ENCODE measurements around the gene NMNAT2.
A peak's percentile ranks its signal among the peaks of the same experiment; 100 is the strongest.

Gene NMNAT2

DNA sequence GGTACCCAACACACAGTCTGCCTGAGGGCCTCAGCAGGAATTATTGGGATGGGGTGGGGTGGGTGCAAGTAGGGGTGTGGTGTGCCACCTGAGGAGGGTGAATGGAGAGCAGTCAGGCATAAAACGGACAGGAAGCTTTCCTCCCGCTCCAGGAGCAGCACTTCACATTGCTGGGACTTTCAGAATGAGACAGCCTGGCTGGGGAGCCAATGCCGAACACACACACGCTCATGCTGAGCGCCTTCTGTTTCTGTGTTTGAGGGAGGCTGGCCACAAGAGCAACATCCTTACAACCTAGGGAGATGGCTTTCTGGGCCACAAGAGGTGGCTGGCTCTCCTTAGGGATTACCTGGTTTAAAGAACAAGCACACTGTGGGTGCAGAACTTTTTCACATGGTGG lies 134.1 kb downstream of the NMNAT2 start:
- TF ChIP-seq, protein P1, sequence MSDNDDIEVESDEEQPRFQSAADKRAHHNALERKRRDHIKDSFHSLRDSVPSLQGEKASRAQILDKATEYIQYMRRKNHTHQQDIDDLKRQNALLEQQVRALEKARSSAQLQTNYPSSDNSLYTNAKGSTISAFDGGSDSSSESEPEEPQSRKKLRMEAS (IDR thresholded peaks at IDR 0.05; ENCODE audit: low read depth, low read length): no peak
- TF ChIP-seq, protein P2, sequence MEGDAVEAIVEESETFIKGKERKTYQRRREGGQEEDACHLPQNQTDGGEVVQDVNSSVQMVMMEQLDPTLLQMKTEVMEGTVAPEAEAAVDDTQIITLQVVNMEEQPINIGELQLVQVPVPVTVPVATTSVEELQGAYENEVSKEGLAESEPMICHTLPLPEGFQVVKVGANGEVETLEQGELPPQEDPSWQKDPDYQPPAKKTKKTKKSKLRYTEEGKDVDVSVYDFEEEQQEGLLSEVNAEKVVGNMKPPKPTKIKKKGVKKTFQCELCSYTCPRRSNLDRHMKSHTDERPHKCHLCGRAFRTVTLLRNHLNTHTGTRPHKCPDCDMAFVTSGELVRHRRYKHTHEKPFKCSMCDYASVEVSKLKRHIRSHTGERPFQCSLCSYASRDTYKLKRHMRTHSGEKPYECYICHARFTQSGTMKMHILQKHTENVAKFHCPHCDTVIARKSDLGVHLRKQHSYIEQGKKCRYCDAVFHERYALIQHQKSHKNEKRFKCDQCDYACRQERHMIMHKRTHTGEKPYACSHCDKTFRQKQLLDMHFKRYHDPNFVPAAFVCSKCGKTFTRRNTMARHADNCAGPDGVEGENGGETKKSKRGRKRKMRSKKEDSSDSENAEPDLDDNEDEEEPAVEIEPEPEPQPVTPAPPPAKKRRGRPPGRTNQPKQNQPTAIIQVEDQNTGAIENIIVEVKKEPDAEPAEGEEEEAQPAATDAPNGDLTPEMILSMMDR (IDR thresholded peaks at IDR 0.05; ENCODE audit: low read depth, low read length): no peak
- no peak for TF ChIP-seq POLR2A (IDR thresholded peaks at IDR 0.05; ENCODE audit: extremely low read depth, insufficient read length)
- no peak for TF ChIP-seq MYC (IDR thresholded peaks at IDR 0.05; ENCODE audit: low read depth, low read length)
- no peak overlapping the region for H3K4me3 ChIP-seq (ENCODE audit: low read depth, low read length)
- no peak for DNase-seq (ENCODE audit: low read depth)

DNA sequence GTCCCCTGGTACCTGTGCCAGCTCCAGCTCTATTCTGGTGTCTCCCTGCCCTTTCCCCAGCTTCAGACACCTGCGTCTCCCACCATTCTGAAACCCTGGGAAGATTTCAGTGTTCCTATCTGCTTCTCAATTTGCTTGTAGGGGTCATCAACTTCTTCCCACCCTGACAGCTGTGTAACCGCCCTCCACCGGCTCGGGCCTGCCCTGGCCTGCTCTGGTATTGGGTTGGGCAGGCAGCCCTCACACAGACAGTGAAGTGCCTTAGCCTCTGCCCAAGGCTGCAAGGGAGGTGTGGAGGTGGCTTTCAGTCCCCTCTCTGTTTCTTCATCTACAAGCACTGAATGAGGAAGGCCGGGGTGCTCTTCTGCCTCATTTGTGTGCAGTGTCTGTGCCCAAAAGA lies 134.9 kb downstream of the NMNAT2 start:
- H3K4me3 ChIP-seq (ENCODE audit: low read depth, low read length): no peak overlapping the region
- DNase-seq (ENCODE audit: low read depth): no peak
- no peak for TF ChIP-seq MYC (IDR thresholded peaks at IDR 0.05; ENCODE audit: low read depth, low read length)
- TF ChIP-seq, protein P2 (IDR thresholded peaks at IDR 0.05; ENCODE audit: low read depth, low read length): no peak
- TF ChIP-seq, protein P1 (IDR thresholded peaks at IDR 0.05; ENCODE audit: low read depth, low read length): no peak
- no peak for TF ChIP-seq POLR2A (IDR thresholded peaks at IDR 0.05; ENCODE audit: extremely low read depth, insufficient read length)

DNA sequence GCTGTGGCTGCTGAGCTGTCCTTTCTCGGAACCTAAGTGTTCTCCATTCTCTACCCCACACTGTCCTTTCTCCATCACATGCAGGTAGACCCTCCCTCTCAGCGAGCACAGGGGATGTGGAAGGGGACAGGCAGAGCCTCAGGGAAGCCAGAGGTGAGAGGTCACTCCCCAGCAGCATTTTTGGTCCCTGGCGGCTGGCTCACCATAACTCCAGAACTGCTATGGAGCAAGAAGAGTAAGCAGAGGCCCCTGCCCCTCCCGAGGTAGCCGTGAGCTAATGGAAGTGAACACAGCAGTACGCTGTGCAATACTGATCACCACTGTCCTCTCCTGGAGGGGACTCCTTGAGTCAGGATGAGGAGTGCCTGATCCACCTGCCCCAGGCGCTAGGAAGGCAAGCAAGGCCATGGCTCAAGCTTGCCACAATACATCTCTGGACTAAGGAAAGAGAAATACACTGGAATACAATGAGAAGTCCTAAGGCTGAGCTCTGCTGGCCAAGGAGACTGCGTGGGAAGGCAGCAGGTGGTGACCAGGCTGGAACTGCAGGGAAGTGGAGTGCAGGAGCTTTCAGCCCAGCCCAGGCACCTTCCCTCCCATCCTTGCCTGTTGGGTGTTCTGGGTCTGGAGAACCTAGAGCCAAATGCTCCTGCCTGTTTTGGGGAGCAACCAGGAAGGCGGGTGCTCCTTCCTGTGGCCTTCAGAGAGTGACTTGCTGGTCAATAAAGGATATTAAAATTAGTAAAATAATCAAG lies 135.9 kb downstream of the NMNAT2 start:
- TF ChIP-seq, protein P2 (IDR thresholded peaks at IDR 0.05; ENCODE audit: low read depth, low read length): no peak
- TF ChIP-seq POLR2A (IDR thresholded peaks at IDR 0.05; ENCODE audit: extremely low read depth, insufficient read length) (no peak), MYC (IDR thresholded peaks at IDR 0.05; ENCODE audit: low read depth, low read length) (no peak)
- TF ChIP-seq, protein P1 (IDR thresholded peaks at IDR 0.05; ENCODE audit: low read depth, low read length): no peak
- DNase-seq (ENCODE audit: low read depth): no peak
- H3K4me3 ChIP-seq (ENCODE audit: low read depth, low read length): no peak overlapping the region

DNA sequence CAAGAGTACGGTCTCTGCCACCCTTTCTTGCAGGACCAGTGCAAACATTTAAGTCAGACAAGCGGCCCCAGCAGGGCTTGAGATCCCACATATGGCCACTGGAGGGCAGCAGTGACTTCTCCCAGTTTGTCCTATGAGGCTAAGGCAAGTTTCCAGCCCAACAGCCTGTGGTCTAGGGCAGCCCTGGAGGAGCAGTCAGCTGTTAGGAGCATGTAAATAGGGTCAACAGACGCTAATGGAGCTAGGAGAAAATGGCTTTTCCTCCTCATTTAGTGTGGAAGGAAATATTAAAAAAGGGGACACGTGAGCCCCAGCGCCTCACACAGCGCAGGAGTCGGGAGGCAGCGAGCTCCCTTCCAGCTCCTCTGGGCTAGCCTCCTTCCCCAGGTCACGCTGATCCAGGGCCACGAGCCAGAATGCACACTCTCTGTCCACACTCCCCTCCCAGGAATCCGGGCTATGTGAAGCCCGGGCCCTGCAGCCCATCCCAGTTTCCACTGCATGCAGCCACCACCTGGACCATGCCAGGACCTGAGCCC lies 136.6 kb downstream of the NMNAT2 start:
- TF ChIP-seq, protein P2 (IDR thresholded peaks at IDR 0.05; ENCODE audit: low read depth, low read length): peak; percentile 67
- TF ChIP-seq, protein P1 (IDR thresholded peaks at IDR 0.05; ENCODE audit: low read depth, low read length): peak; percentile 35
- TF ChIP-seq POLR2A (IDR thresholded peaks at IDR 0.05; ENCODE audit: extremely low read depth, insufficient read length): no peak
- no peak for TF ChIP-seq MYC (IDR thresholded peaks at IDR 0.05; ENCODE audit: low read depth, low read length)
- DNase-seq (ENCODE audit: low read depth): peak; percentile 93

DNA sequence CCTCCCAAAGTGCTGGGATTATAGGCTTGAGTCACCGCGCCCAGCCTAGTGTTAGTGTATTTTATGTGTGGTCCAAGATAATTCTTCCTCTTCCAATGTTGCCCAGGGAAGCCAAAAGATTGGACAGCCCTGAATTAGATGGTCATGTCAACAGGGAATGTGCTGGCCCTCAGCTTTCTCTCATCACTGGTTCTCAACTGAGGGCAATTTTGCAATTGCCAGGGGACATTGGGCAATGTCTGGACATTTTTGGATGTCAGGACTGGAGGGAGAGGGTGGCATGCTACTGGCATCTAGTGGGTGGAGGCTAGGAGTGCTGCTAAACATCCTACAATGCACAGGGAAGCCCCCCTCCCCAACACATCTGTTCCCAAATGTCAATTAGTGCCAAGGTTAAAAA lies 137.1 kb downstream of the NMNAT2 start:
- TF ChIP-seq, protein P2 (IDR thresholded peaks at IDR 0.05; ENCODE audit: low read depth, low read length): peak; percentile 59
- TF ChIP-seq, protein P1 (IDR thresholded peaks at IDR 0.05; ENCODE audit: low read depth, low read length): no peak
- no peak for TF ChIP-seq POLR2A (IDR thresholded peaks at IDR 0.05; ENCODE audit: extremely low read depth, insufficient read length)
- DNase-seq (ENCODE audit: low read depth): peak; percentile 90
- no peak overlapping the region for H3K4me3 ChIP-seq (ENCODE audit: low read depth, low read length)

More for the DNA sequence above, 136.6 kb downstream of the NMNAT2 start:
- H3K4me3 ChIP-seq (ENCODE audit: low read depth, low read length): no peak overlapping the region
